Cerebellar cortex (tissue), 1 donor: ENCODE data around the gene LRRC55.
A peak's percentile ranks its signal among the peaks of the same experiment; 100 is the strongest.

ENCODE experiments used
- DNase-seq: peaks from one replicate; pipeline ENCODE4 v3.0.0-alpha.2; 2015; ENCODE audit warnings: low spot score

The LRRC55 gene

GRCh38 chr11:57202281-57202680 is 20.5 kb downstream of the LRRC55 start:
- DNase-seq, result no peak

- DNase-seq, result no peak
Measured at GRCh38 chr11:57203359-57203758, 21.6 kb downstream of the LRRC55 start.

- DNase-seq, result no peak
Measured at GRCh38 chr11:57203882-57204480, 22.2 kb downstream of the LRRC55 start.

- peak; percentile 3 for DNase-seq
Measured at GRCh38 chr11:57205041-57205641, 23.4 kb downstream of the LRRC55 start.

- DNase-seq, result no peak
Measured at GRCh38 chr11:57207168-57207567, 25.4 kb downstream of the LRRC55 start.

- DNase-seq, result no peak
Measured at GRCh38 chr11:57210781-57211180, 29.0 kb downstream of the LRRC55 start.

GRCh38 chr11:57213342-57214097 is 31.8 kb downstream of the LRRC55 start:
- no peak for DNase-seq

- DNase-seq, result no peak
Measured at GRCh38 chr11:57214098-57214417, 32.3 kb downstream of the LRRC55 start.

- DNase-seq, result no peak
Measured at GRCh38 chr11:57214494-57214893, 32.7 kb downstream of the LRRC55 start.

- no peak for DNase-seq
Measured at GRCh38 chr11:57216463-57216862, 34.7 kb downstream of the LRRC55 start.

GRCh38 chr11:57217053-57217452 is 35.3 kb downstream of the LRRC55 start:
- no peak for DNase-seq

GRCh38 chr11:57219021-57219627 is 37.4 kb downstream of the LRRC55 start:
- no peak for DNase-seq

GRCh38 chr11:57222239-57222638 is 40.5 kb downstream of the LRRC55 start:
- DNase-seq, result no peak

- DNase-seq, result no peak
Measured at GRCh38 chr11:57223601-57224000, 41.8 kb downstream of the LRRC55 start.

GRCh38 chr11:57224128-57224527 is 42.4 kb downstream of the LRRC55 start:
- DNase-seq, result no peak

GRCh38 chr11:57224537-57224936 is 42.8 kb downstream of the LRRC55 start:
- DNase-seq, result no peak

GRCh38 chr11:57228600-57228999 is 46.8 kb downstream of the LRRC55 start:
- no peak for DNase-seq

GRCh38 chr11:57230316-57230715 is 48.6 kb downstream of the LRRC55 start:
- no peak for DNase-seq

- DNase-seq, result no peak
Measured at GRCh38 chr11:57230791-57231538, 49.2 kb downstream of the LRRC55 start.

GRCh38 chr11:57231539-57232253 is 49.9 kb downstream of the LRRC55 start:
- no peak for DNase-seq

GRCh38 chr11:57233702-57234101 is 51.9 kb downstream of the LRRC55 start:
- no peak for DNase-seq
